Adrenal gland (tissue), 5 donors: Measurements from ENCODE around the gene FLNC.

ENCODE experiments used
- CTCF ChIP-seq, 6 experiments: fragments of 450-650 bp in 4 of 6; fragments of 200-600 bp in 2 of 6; sonication (generic) in 1 of 6; IDR thresholded peaks; 1 replicate in 5 of 6; 2 replicates in 1 of 6; pipeline versions ENCODE4 v1.5.1 to v1.8.0; 2016 to 2021; ENCODE audit warnings: antibody characterized with exemption in 6 of 6, mild to moderate bottlenecking in 2 of 6, moderate library complexity in 1 of 6
- POLR2A ChIP-seq, 2 donors: fragments of 450-650 bp; IDR thresholded peaks; one replicate each; pipeline ENCODE4 v1.6.1; 2017; ENCODE audit warnings: antibody characterized with exemption in 2 of 2, mild to moderate bottlenecking in 2 of 2, moderate library complexity in 1 of 2
- donor health status: DM: no; HTN: no; CAD: no.

GRCh38 chr7:128856001-128856718 lies 26.0 kb downstream of the FLNC start:
- no peak for TF ChIP-seq CTCF (IDR thresholded peaks at IDR 0.05)
- no peak for TF ChIP-seq POLR2A (IDR thresholded peaks at IDR 0.05)
